Ascending aorta (tissue), 2 donors: ENCODE results near the gene TMC8. TPM values are rescaled to one million over a fixed set of nuclear protein-coding genes. Genes with fewer than 3 reads are reported as not detected.
A peak's percentile ranks its signal among the peaks of the same experiment; 100 is the strongest.

Experiments
- DNase-seq, 2 donors: peaks; one replicate each; pipeline ENCODE4 v3.0.0-alpha.2; 2019; ENCODE audit warnings: low spot score in 2 of 2
- H3K27ac ChIP-seq, 2 donors: fragments of 200-600 bp; sonication (generic); one replicate each; pipeline ENCODE4 v1.5.1; 2016 to 2017; ENCODE audit warnings: mild to moderate bottlenecking in 1 of 2
- H3K27me3 ChIP-seq: fragments of 200-600 bp; sonication (generic); one replicate; pipeline ENCODE4 v1.5.1; 2017
- H3K36me3 ChIP-seq, 2 donors: fragments of 200-600 bp; sonication (generic); one replicate each; pipeline ENCODE4 v1.5.1; 2016
- H3K4me1 ChIP-seq, 2 donors: fragments of 200-600 bp; sonication (generic); one replicate each; pipeline ENCODE4 v1.5.1; 2016 to 2017; ENCODE audit warnings: mild to moderate bottlenecking in 1 of 2
- H3K4me3 ChIP-seq, 2 donors: fragments of 200-600 bp; sonication (generic); one replicate each; pipeline ENCODE4 v1.5.1; 2016 to 2017; ENCODE audit warnings: mild to moderate bottlenecking in 1 of 2
- H3K9me3 ChIP-seq, 2 donors: fragments of 200-600 bp; sonication (generic); one replicate each; pipeline ENCODE4 v1.5.1; 2016
- intact Hi-C: fragments of 100-400 bp; cut with DNase I; formaldehyde crosslinking; loops from one replicate; pipeline ENCODE4 v1.15.1; 2023
- total RNA-seq: library from RNA; depleted of rRNA; stranded (reverse); fragments of >200 nt; gene quantifications from one replicate; pipeline ENCODE4 v1.1.0, GENCODE V29; 2016
- TF ChIP-seq, protein P1 (sequence below), 3 experiments: fragments of 200-600 bp in 2 of 3; fragments of 450-650 bp in 1 of 3; sonication (generic) in 2 of 3; IDR thresholded peaks; one replicate each; pipeline ENCODE4 v1.5.1; 2016 to 2019; ENCODE audit warnings: antibody characterized with exemption in 3 of 3, mild to moderate bottlenecking in 1 of 3, moderate library complexity in 1 of 3

TMC8 gene
- total RNA-seq, 1 donor from 2014 or later = 9.6 TPM

GRCh38 chr17:78107457-78107856 is 23.1 kb upstream of the TMC8 start:
- Histone ChIP-seq H3K4me3 (no peak overlapping the region), H3K27ac (no peak overlapping the region), H3K4me1 (peaks cover 0 to under 1% of the 10 kb centered on the region in 2 donors), H3K9me3 (no peaks in the 10 kb centered on the region), H3K36me3 (peaks cover 33 to 42% of the 10 kb centered on the region in 2 donors), H3K27me3 (no peaks in the 10 kb centered on the region)
- intact Hi-C loops = no loop called here
- DNase-seq = no peak
- TF ChIP-seq, protein P1, sequence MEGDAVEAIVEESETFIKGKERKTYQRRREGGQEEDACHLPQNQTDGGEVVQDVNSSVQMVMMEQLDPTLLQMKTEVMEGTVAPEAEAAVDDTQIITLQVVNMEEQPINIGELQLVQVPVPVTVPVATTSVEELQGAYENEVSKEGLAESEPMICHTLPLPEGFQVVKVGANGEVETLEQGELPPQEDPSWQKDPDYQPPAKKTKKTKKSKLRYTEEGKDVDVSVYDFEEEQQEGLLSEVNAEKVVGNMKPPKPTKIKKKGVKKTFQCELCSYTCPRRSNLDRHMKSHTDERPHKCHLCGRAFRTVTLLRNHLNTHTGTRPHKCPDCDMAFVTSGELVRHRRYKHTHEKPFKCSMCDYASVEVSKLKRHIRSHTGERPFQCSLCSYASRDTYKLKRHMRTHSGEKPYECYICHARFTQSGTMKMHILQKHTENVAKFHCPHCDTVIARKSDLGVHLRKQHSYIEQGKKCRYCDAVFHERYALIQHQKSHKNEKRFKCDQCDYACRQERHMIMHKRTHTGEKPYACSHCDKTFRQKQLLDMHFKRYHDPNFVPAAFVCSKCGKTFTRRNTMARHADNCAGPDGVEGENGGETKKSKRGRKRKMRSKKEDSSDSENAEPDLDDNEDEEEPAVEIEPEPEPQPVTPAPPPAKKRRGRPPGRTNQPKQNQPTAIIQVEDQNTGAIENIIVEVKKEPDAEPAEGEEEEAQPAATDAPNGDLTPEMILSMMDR (IDR thresholded peaks at IDR 0.05) = no peak

GRCh38 chr17:78107976-78108725 is 22.4 kb upstream of the TMC8 start:
- no peak overlapping the region for H3K27ac ChIP-seq
- TF ChIP-seq, protein P1 (IDR thresholded peaks at IDR 0.05) = no peak
- H3K9me3 ChIP-seq = no peaks in the 10 kb centered on the region
- intact Hi-C loops = no loop called here
- peak in 1 of 2 donors; percentile 4 for DNase-seq
- peaks cover 0 to 4% of the 10 kb centered on the region in 2 donors for H3K4me1 ChIP-seq
- no peak overlapping the region for H3K4me3 ChIP-seq
- peaks cover 26 to 36% of the 10 kb centered on the region in 2 donors for H3K36me3 ChIP-seq
- no peaks in the 10 kb centered on the region for H3K27me3 ChIP-seq

- TF ChIP-seq, protein P1 (IDR thresholded peaks at IDR 0.05) = no peak
- Histone ChIP-seq H3K4me3 (no peak overlapping the region), H3K27me3 (no peaks in the 10 kb centered on the region), H3K4me1 (peaks cover 0 to 4% of the 10 kb centered on the region in 2 donors), H3K27ac (no peak overlapping the region), H3K9me3 (no peaks in the 10 kb centered on the region), H3K36me3 (peaks cover 18 to 28% of the 10 kb centered on the region in 2 donors)
- DNase-seq = peak in 1 of 2 donors; percentile 5
- intact Hi-C loops = no loop called here
Observed at GRCh38 chr17:78108726-78109488, 21.7 kb upstream of the TMC8 start.

GRCh38 chr17:78109489-78109761 is 21.1 kb upstream of the TMC8 start:
- Histone ChIP-seq H3K27me3 (no peaks in the 10 kb centered on the region), H3K36me3 (peaks cover 13 to 23% of the 10 kb centered on the region in 2 donors), H3K4me1 (peaks cover 0 to 4% of the 10 kb centered on the region in 2 donors), H3K27ac (no peak overlapping the region), H3K4me3 (no peak overlapping the region), H3K9me3 (no peaks in the 10 kb centered on the region)
- no peak for DNase-seq
- intact Hi-C loops = no loop called here
- TF ChIP-seq, protein P1 (IDR thresholded peaks at IDR 0.05) = no peak

DNA sequence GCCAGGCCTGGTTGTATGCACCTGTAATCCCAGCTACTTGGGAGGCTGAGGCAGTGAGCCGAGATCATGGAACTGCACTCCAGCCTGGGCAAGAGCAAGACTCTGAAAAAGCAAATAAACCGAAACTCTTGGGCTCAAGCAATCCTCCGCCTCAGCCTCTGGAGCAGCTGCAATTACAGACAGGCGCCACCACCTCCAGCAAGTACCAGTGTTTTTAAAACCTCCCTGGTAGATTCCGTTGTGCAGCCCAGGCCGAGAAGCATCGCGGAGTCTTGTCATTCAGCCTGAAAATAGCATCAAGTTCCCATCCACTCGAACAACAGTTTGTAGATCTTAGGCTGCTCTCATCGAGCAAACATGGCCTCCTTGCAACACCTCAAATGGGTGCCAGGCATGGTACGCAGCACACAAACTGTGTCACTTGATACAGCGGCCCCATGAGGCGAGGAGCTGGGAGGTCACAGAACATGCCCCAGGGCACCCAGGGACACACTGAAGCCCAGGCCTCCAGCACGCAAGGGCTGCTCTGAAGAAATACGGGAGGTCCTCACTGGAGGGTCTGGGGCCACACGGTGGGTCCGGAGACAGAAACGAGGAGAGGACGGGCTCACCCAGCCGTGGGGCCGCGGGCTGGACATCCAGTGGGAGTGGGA is 20.1 kb upstream of the TMC8 start:
- TF ChIP-seq, protein P1 (IDR thresholded peaks at IDR 0.05) = no peak
- no peak overlapping the region for H3K27ac ChIP-seq
- peaks cover 0 to 4% of the 10 kb centered on the region in 2 donors for H3K4me1 ChIP-seq
- peak in 1 of 2 donors; percentile 0 for DNase-seq
- no peaks in the 10 kb centered on the region for H3K9me3 ChIP-seq
- intact Hi-C loops = no loop called here
- H3K4me3 ChIP-seq = no peak overlapping the region
- peaks cover 5 to 13% of the 10 kb centered on the region in 2 donors for H3K36me3 ChIP-seq
- H3K27me3 ChIP-seq = no peaks in the 10 kb centered on the region
